ENCODE results near the gene CD200. TPM values are rescaled to one million over a fixed set of nuclear protein-coding genes. Genes with fewer than 3 reads are reported as not detected.

CD200 gene
- polyA plus RNA-seq, 3 donors: 2.6 to 25.7 (median 13.0) TPM

DNA sequence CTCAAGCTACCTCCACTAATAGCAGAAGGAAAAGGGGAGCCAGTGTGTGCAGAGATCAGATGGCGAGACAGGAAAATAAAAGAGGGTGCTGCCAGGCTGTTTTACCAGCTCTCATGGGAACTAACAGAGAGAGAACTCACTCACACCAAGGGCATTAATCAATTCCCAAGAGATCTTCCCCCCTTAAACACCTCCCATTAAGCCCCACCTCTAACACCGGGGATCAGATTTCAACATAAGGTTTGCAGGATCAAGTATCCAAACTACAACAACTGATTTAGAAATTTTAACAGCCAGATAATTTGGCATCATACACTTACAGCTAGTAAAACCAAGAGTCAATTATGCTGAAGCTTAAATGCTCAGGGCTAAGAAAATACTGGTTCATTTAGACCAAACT is 18.9 kb downstream of the CD200 start:
- 50 to 75% (median 67%) methylated on average over 2 of the region's 2 CpGs for WGBS, 3 donors
- no peak overlapping the region for H3K27ac ChIP-seq (ENCODE audit: low read depth, low read length)

DNA sequence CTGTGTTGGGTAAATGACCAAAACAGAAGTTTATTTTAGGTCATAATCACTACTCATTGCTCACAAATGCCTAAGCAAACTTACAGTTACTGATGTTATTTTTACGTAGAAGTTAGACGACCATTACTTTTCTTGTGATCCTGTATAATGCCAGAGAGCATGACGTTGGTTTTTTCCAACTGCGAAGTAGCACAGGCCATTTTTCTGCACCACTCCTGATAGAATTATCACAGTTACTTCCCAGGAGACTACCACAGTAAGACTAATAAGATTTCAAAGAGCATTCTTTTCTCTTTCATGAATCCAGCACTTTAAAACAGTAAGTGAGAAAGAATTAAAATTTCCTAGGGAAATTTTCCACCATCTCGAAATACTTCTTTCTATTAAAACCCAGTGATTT is 19.8 kb downstream of the CD200 start:
- H3K27ac ChIP-seq (ENCODE audit: low read depth, low read length): no peak overlapping the region
- 74 to 85% (median 76%) methylated on average over 5 of the region's 5 CpGs for WGBS, 3 donors

DNA sequence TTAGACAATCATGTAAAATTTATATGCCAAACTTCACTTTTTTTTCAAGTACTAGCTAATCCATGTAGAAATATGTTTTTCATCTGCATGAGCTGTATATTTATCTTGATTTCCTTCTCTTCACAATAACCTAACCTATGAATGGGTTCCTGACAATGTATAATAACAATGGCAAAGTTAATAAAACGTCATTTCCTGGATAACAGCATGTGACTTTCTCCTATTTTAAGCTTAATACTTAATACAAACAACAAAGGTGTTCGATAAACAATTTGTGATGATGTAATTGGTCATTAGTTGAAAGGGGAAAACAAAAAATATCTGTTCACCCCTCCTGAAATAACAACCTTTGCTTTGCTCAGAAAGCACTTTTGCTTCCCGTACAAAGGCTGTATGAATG is 20.4 kb downstream of the CD200 start:
- WGBS, 3 donors: 75 to 79% (median 78%) methylated on average over 3 of the region's 3 CpGs
- H3K27ac ChIP-seq (ENCODE audit: low read depth, low read length): no peak overlapping the region

DNA sequence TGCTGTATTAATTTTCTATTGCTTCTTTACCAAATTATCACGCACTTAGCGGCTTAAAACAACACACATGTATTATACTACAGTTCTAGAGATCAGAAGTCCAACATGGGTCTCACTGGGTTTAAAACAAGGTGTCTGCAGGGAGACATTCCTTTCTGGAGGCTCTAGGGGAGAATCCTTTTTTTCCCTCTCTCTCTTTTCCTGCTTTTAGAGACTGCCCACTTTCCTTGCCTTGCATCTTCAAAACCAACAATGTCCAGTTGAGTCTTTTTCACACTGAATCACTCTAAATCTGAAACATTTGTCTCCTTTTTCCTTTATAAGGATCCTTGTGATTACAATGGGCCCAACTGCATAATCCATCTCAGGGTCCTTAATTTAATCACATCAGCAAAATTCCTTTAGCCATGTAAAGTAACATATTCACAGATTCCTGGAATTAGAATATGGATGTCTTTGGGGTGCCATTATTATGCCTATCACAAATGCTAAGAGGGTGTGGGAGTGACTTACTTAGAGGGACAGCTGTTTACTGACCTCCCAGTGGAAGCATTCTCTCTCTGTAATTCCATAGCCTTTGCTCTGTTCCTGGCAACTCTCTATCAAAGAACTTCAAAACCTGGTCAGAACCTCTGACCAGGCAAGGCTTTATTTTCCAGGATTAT is 21.8 kb downstream of the CD200 start:
- 86 to 97% (median 94%) methylated on average over 2 of the region's 2 CpGs for WGBS, 3 donors
- no peak overlapping the region for H3K27ac ChIP-seq (ENCODE audit: low read depth, low read length)

DNA sequence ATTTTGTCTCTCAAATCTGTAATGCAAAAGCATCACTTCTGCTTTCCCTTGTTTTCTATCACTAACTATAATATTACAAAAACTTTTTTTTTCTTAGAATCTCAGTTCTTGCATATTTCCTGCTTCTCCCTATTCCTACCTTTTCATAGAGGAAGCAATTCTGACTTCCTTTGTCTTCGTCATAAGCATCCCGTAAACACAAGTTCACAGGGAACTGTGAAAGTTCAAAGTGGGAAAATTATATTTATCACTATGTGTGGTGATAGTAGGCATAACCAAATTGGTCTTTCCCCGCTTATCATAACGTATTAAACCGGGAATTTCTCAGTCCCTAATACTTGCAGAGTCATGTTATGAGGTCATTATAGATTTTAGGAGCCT is 22.3 kb downstream of the CD200 start:
- 63 to 75% (median 69%) methylated on average over 5 of the region's 5 CpGs for WGBS, 3 donors
- no peak overlapping the region for H3K27ac ChIP-seq (ENCODE audit: low read depth, low read length)

DNA sequence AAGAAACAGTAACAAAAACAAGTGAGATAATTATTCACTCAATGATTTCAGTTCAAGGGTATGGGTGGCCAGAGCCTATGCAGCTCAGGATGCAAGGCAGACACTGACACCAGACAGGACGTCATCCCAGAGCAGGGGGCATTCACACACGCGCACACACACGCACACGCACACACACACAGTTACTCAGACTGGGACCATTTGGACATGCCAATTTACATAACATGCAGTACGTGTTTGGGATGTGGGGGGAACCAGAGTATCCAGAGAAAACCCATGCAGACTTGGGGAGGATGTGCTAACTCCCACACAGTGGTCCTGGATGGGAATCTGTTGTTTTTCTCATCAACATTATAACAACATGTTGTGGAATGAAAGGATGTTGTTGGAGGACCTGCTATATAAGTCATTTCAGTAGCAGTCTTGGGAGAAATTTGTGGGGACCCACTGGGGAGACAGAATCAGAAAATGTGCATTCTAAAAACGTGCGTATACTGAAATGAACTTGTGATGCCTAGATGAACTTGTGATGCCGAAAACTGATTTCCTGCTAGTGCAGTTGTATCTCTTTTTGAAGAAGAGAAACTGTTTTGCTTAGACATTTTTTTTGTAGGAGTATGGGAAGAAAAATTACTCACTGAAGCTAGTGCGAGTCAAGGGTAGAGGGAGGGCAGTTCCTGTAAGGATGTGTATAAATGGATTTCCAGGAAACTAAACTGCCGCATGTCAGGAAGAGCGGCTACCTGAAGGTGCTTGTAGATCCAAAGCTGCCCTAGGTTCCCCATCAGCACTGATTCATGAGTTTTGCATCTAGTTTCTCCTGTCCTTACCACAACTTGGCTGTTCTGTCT is 25.2 kb downstream of the CD200 start:
- no peak overlapping the region for H3K27ac ChIP-seq (ENCODE audit: low read depth, low read length)
- WGBS, 3 donors: 56 to 73% (median 56%) methylated on average over 12 of the region's 12 CpGs

DNA sequence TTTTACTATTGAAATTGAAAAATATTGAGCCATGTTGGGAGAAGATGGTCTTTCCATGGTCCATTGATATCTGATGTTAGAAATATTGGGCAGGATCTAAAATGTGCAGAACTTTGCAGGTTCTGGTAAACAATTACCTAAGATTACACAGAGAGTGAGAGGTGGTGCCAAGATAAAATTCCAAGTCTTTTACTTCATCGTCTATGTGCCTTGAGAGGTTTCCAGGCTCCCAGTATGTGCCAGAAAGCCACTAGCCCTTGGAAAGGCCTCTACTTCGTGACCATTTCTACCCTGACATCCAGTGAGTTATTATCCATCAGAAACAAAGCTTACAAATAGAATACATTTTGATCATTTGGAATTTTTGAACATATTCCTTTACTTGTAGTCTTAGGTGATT is 27.6 kb downstream of the CD200 start:
- no peak overlapping the region for H3K27ac ChIP-seq (ENCODE audit: low read depth, low read length)
- WGBS, 3 donors: 18 to 47% (median 41%) methylated on average over 2 of the region's 2 CpGs

DNA sequence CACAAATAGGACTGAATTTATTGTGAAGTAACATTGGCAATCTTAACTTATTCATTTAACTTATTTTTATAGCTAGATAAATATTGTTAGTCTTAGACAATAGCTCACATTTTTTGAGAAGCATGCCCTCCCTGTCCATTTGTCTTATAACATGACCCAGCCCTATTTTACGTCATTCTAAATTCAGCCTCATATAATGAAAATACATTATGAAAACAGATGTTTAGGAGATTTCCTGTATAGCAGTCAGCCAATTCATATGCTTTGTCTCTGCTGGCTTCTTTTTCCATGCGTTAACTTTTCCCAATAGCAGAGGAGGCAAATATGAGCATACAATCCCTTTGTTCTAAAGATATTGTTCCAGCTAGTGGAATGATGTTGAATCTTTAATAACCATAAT is 29.3 kb downstream of the CD200 start:
- 76 to 84% (median 82%) methylated on average over 2 of the region's 2 CpGs for WGBS, 3 donors
- H3K27ac ChIP-seq (ENCODE audit: low read depth, low read length): no peak overlapping the region

DNA sequence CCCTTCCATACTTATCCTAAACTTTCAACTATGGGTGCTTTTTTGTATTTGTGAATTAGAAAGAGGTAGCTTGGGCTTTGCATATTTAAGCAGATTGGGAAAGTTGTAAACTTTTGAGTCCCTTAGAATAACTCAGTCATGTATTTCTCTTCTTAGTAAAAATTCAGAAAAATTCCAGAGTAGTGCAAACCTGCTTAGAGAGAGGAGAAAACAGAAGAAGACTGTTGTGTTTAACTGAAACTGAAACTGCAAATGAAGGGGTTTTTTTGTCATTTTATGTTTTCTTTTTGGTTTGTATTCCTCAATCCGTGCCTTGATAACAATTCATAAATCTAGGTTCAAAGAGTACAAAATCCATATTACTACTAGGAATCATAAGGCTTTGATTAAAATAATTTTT is 31.3 kb downstream of the CD200 start:
- H3K27ac ChIP-seq (ENCODE audit: low read depth, low read length): no peak overlapping the region

DNA sequence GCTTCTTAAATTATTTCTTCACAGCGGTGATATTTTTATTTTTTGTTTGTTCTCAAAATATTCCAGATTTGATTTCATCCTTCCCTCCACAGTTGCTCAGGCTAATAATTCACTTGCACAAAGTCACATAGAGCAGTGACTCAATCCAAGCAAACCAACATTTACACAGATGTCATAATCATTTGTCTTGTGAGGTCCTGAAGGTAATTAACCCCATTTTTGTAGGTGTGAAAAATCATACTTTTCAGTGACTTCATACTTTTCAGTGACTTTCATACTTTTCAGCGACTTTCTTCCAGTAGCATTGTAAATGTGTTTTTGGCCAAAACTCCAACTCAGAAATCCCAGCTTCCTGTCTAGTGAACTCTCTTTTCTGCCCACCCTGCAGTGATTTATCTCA is 32.1 kb downstream of the CD200 start:
- 46 to 86% (median 83%) methylated on average over 2 of the region's 2 CpGs for WGBS, 3 donors
- no peak overlapping the region for H3K27ac ChIP-seq (ENCODE audit: low read depth, low read length)

More for the DNA sequence above, 31.3 kb downstream of the CD200 start:
- 47 to 87% (median 66%) methylated on average over 1 of the region's 1 CpG for WGBS, 3 donors

DNA sequence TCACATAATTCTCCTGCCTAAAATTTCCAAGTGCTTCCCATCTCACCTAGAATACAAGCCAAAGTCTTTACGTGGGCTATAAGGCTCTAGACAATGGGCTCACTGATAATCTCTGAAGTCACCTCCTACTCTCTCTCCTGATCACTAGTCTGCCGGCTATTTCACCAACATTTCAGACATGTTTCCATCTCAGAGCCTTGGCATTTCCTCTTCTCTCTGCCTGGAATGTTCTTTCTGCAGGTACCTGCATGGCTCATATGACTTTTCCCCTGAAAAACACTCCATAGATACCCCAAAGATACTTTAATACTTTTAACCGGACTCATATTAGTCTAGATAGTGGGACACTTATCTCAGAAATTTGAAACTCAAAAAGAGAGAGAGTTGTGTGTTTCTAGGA is 32.7 kb downstream of the CD200 start:
- H3K27ac ChIP-seq (ENCODE audit: low read depth, low read length): no peak overlapping the region
- 62 to 77% (median 74%) methylated on average over 3 of the region's 3 CpGs for whole genome bisulfite sequencing, 3 donors

DNA sequence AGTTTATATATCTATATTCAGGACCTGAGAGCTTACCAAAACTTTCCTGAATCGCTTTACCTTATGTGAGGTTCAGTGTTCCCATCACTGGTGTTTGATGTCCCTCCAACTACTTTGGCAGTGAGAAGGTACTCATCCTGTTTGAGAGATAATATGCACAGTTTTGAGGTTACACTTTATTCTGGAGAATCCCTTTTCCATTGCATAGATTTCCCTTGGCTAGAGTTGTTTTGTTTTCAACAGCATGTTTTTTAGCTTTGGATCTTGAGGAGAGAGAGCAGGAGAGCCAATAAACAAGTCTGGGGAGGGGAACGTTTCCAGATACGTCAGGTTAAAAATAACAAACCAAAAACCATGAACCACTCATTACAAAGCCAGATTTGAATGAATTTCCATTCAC is 33.6 kb downstream of the CD200 start:
- WGBS, 3 donors: 48 to 79% (median 62%) methylated on average over 3 of the region's 3 CpGs
- H3K27ac ChIP-seq (ENCODE audit: low read depth, low read length): no peak overlapping the region

DNA sequence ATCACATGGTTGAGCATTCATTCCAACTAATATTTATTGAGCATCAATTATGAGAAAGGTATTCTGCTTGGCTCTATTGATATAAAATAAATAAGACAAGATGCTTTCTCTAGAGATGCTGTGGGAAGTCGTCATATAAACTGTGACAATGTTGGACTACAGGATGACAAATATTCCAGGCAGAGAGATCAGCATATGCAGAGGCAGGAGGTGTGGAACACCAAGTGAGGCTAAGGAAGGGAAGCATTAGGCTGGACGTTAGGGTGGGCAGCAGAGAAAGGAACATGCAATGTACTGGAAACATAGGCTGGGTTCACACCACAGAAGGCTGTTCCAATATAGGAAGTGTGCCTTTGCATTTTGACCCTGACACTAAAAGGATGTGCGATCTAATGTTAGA is 38.6 kb downstream of the CD200 start:
- 67 to 78% (median 73%) methylated on average over 3 of the region's 3 CpGs for WGBS, 3 donors
- H3K27ac ChIP-seq (ENCODE audit: low read depth, low read length): no peak overlapping the region

DNA sequence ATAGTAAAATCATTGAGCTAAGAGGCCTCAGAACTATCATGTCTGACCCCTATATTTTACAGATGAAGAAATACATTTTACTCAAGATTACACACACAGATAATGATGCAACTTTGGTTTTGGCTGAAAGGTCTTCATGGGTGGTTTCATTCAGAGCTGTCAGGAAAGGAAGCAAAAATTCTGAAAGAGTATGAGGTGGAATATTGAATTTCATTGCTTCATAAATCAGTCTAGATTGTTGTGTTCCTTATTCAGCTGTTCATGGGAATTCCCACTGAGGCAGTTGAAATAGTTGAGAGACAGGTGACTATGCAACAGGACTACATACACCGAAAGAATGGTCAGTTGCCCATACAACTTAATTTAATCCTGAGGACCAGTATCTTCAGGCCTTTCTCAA is 39.4 kb downstream of the CD200 start:
- no peak overlapping the region for H3K27ac ChIP-seq (ENCODE audit: low read depth, low read length)
- 65 to 96% (median 74%) methylated on average over 1 of the region's 1 CpG for WGBS, 3 donors

DNA sequence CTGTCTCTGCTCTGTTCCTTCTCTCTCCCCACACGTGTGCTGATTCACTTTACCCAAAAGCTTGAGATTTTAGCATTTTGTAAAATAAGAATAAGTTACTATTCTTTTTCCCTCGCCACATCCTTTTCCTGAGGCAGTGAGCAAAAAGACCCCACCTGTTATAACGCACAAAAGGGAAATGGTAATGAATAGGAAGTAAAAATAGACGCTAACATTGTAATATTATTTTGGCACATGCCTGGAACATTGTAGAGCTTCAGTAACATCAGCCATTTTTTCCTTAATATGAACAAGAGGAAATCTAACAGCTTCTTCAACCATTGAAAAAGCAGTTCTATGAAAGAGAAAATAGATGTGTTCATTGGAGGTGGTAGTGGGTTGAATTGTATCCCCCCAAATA is 40.5 kb downstream of the CD200 start:
- no peak overlapping the region for H3K27ac ChIP-seq (ENCODE audit: low read depth, low read length)
- 51 to 77% (median 53%) methylated on average over 4 of the region's 4 CpGs for WGBS, 3 donors

DNA sequence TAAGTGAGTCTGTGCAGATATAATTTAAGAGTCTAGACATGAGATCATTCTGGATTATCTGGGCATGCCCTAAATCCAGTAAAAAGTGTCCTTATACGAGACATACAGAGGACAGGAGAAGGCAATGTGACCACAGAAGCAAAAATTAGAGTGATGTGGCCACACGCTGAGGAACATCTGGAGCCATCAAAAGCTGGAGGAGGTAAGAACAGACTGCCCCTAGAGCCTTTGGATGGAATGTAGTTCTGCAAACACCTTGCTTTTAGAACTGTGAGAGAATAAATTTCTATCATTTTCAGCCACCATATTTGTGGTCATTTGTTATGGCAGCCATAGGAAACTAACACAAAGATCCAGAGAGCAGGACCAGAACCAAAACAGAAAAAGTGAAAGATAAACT is 41.0 kb downstream of the CD200 start:
- WGBS, 3 donors: 69 to 75% (median 69%) methylated on average over 2 of the region's 2 CpGs
- no peak overlapping the region for H3K27ac ChIP-seq (ENCODE audit: low read depth, low read length)

DNA sequence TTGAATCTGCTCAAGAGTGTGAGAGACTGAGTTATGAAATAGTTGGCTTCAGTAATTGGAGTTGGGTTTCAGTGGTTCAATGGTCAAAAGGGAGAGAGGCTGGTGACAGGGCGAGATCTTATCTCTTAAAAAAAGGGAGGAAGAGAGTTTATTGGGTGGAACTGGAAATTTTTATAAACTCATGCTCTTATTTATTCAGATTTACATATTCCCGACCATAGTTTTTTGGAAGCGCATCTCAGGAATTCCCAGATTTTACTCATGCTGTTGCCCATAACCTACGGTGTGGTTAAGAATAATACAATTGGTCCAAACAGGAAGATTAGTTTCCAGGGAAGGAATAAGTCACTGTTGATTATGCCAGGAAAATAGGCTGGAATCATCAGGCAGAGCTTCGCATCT is 41.4 kb downstream of the CD200 start:
- WGBS, 3 donors: 44 to 71% (median 51%) methylated on average over 5 of the region's 5 CpGs
- H3K27ac ChIP-seq (ENCODE audit: low read depth, low read length): no peak overlapping the region

DNA sequence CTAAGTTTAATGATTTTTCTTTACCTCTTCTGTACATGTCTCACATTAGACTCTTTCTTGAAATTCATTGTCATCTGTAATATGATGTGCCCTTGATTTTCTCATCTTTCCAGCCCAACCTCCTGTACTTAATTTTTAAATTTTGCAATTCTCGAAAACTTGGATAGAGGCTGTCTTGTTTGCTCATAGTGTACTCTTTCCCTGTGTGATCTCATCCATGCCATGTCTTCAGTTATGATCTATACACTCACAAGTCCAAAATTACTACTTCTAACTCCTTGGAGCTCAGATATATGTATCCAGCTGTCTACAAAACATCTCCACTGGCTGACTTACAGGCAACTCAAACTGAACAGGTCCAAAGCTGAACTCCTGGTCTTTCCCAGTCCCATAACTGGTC is 42.2 kb downstream of the CD200 start:
- WGBS, 3 donors: 63 to 71% (median 71%) methylated on average over 1 of the region's 1 CpG
- H3K27ac ChIP-seq (ENCODE audit: low read depth, low read length): no peak overlapping the region

DNA sequence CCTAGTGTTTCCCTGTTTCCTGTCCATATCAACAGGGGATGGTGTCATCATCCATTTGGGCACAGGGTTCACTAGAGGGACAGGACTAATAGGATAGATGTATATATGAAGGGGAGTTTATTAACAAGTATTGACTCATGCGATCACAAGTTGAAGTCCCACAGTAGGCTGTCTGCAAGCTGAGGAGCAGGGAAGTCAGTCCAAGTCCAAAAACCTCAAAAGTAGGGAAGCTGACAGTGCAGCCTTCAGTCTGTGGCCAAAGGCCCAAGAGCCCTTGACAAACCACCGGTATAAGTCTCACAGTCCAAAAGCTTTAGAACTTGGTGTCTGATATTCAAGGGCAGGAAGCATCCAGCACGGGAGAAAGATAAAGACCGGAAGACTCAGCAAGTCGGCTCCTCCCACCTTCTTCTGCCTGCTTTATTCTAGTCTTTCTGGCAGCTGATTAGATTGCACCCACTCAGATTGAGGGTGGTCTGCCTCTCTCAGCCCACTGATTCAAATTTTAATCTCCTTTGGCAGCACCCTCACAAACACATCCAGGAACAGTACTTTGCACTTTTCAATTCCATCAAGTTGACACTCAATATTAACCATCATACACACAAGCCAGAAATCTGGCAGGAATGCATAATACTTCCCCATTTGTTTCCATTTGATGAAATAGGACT is 43.4 kb downstream of the CD200 start:
- H3K27ac ChIP-seq (ENCODE audit: low read depth, low read length): no peak overlapping the region
- WGBS, 3 donors: 39 to 69% (median 44%) methylated on average over 5 of the region's 5 CpGs

Data from adipose tissue (tissue), 3 donors.